Spleen (tissue), 7 donors: ENCODE data around the gene ABCF1.
A peak's percentile ranks its signal among the peaks of the same experiment; 100 is the strongest.

Experiments used
- CTCF ChIP-seq, 11 experiments: fragments of 200-600 bp in 7 of 11; fragments of 450-650 bp in 4 of 11; sonication (generic) in 4 of 11; IDR thresholded peaks in 8 of 11; conservative IDR thresholded peaks in 3 of 11; 1 replicate in 7 of 11; 2 replicates in 4 of 11; pipeline versions ENCODE4 v1.4.0 to v1.8.0; 2016 to 2021; ENCODE audit warnings: antibody characterized with exemption in 11 of 11, inconsistent platforms in 4 of 11, mild to moderate bottlenecking in 1 of 11
- POLR2A ChIP-seq, 3 donors: fragments of 450-650 bp; IDR thresholded peaks; one replicate each; pipeline ENCODE4 v1.5.1; 2017; ENCODE audit warnings: antibody characterized with exemption in 3 of 3, mild to moderate bottlenecking in 1 of 3
- POLR2AphosphoS5 ChIP-seq, 3 donors: sonication (generic); formaldehyde crosslinking; IDR thresholded peaks; one replicate each; pipeline ENCODE4 v1.5.1; 2017; ENCODE audit warnings: antibody characterized with exemption in 3 of 3
- donor health status: DM: no; HTN: no; CAD: no; lungs with moderate emphysema.
- donor health status: DM: no; HTN: no; CAD: no.
- donor health status: DM: no; HTN: no; CAD: no.

DNA sequence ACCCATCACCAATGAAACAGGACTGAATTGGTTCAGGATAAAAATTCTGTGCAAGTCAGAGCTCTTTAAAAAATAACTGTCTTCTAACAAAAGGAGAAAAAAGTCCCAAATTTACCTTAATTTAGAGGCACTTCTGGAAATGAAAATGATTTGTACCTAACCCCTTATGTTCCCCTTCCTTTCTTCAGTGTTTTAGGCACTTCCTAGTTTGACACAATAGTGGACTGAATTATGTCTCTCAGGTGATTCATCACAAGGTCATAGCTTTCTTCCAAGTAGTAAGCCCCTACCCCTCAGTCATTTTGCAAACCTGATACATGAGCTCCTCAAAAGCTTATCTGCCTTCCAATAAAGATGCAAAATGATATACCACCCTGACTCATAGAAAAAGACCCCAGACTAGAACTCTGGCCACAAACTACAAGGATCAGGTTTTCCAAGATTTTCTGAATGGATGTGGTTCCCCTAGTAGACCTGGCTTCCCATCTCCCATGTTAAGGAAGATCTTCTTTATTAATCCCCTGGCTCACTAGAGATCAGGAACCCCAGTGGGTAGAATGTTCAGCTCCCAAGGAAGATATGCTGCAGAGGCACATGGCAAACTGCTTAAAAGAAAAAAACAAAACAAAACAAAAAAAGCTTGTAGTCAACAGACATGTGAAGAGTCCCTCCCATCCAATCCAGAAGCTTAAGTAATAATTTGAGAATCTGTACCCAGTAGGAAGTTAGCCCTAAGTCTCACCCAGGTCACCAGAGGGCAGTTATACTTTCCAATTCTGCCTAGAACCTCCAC, 42.2 kb downstream of the ABCF1 start:
- no peak for TF ChIP-seq CTCF (IDR thresholded peaks at IDR 0.05 in 8 of 11, conservative IDR thresholded peaks at IDR 0.05 in 3 of 11)
- no peak for TF ChIP-seq POLR2A (IDR thresholded peaks at IDR 0.05)
- TF ChIP-seq POLR2AphosphoS5 (IDR thresholded peaks at IDR 0.05), result peak in 1 of 3 donors; percentile 40
